ENCODE measurements around the gene PROC.
A peak's percentile ranks its signal among the peaks of the same experiment; 100 is the strongest.
"Not testable (repeated sequence)": the region's sequence is repeated elsewhere in the genome, so short reads cannot be mapped to it uniquely, and the experiment has no call there.

Gene PROC

DNA sequence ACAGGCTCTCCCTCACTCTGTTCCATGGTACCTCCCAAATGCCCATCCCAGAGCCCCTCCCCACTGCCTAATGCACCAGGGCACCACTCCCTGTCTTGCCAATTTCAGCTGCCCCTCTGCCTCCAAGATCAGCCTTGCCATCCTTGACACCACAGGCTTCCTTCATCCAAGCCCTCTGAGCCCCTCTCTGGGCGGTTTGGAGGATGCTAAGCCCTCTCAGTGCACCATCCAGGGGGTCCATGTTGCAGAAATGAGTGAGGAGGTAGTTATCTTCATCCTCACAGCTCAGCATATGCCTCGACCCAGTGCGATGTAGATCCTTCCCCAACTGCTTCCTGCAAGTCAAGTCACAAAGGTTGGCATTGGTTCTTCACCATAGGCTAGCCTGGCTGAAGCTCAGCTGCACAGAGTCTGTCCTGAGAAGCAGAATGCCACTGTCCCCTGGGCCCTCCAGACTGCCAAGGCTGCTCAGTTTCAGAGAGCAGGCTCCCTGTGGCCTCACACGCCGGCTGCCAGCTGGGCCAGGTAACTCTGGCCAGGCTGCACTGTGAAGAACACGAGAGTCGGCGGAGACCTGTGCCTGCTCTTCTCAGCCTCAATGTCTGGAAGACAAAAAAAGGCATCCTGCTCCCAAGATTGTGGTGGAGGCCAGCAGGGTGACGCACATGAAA is 20.5 kb upstream of the PROC start:
- no peak for DNase-seq

DNA sequence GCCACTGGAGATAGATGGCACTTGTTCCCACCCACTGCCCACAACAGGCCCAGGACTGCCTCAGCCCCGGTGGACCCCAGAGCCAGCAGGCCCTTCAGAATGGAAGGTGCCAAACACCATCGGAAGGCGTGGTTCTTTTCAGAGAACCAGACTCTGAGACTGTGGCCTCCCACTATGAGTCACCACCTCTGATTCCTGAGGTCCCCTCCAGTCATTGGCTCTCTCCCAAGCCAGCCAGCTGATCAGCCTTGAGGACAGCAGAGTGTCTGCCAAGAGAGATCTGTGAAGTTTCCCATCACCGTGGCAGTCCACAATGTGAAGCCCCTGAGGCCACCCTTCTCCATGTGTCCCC is 20.0 kb upstream of the PROC start:
- DNase-seq, result peak; percentile 70

DNA sequence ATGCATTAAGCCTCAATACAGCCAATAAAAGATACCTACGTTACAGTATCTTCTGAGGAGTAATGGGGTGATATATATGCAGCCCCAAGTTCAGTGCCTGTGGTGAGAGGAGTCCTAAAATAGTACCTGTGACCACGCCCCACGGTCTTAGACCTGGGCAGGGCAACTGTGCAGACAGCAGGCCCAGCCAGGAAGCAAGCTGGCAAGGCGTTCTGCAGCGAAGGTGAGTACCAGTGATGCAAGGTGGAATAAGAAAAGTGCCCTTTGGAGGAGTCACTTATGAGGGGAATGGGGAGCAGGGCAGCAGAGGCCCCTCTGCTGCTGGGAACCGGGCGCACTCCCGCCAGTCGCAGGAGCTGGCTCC is 17.7 kb upstream of the PROC start:
- no peak for DNase-seq

DNA sequence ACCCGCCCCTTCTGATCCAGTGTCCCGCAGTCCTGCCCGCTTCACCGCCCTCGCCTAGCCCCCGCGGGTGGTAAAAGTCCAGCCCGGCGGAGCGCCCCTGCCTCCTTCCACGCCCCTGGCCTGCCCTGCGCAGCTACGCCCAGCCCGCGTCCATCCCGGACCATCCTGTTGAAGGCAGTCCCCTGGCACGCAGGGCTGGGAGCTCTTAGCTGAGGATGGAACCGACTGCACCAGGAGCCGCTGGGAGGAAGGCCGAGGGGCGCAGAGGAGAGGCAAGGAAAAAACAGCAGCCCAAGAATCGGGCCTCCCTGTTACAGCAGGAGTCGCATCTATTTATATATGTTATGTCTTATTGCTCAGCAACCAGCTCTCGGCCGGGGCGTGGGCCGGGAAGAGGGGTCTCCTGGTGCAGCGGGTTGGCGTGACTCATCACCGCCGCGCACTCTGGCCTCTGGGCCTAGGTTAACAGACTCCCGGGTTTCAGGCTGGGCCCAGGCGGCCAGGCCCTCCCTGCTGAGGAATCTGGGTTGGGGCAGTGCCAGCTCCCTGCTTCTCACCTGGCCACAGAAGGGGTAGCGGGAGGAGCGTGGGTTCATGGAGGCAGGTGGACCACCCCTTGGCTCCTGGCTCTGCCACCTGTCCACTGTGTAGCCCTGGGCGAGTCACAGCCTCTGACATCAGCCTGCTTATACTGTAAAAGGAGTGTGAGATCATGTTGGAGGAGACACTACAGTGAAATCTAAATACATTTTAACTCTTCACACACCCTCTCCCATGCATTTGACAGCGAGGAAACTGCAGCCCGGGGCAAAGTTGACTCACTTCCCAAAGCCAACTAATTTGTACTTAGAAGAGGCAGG is 17.1 kb upstream of the PROC start:
- DNase-seq, result no peak

GRCh38 chr2:127401757-127402695 is 16.2 kb upstream of the PROC start:
- DNase-seq, result no peak

DNA sequence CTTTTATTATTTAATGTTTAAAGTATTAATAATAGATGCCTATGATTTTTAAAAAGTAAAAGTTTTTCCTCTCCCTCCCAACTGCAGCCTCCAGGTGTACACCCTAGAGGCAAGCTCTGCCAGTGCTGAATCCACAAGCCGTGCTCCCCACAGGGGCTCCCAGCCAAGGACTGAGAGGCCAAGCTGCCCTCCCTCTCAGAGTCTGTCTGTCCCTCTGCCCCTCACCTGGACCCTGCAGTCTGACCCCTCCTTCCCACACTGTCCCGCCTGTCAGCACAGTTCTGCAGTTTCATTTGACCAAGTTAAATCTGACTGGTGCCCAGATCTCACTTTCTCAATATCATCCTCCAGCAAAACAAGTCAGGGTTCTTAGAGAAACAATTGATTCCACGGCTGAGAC is 14.8 kb upstream of the PROC start:
- DNase-seq, result no peak

DNA sequence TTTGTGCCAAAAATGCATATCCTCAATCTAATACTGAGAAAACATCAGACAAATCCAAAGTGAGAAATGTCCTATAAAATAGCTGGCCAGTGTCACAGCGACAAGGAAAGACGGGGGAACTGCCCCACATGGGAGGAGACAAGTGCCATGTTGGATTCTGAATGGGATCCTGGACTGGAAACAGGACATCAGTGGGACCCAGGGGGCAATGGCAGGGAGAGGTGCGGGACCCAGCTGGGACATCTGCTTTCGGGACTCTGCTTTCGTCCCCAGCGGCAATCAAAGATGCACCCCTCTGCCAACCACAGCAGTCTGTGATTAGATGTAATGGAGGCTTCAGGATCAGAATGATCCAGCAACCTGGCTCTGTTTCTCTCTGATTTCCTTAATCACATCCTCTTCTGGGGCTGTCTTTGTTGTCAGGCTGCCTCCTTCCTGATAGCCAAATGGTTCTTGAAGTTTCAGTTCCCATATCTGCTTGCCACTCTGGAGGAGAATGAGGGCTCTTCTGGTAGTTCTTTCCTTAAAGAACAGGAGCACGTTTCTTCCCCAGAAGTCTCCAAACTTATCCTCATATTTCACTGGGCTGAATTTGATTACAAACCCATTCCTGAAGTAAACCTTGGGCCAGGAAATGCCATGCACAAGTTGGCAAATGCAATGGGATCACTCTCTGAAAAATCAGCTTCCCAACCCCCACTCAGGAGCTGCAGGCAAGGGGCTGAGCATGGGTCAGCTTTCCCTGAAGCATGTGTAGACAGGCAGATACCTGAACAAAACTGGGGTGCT is 13.6 kb upstream of the PROC start:
- no peak for DNase-seq

DNA sequence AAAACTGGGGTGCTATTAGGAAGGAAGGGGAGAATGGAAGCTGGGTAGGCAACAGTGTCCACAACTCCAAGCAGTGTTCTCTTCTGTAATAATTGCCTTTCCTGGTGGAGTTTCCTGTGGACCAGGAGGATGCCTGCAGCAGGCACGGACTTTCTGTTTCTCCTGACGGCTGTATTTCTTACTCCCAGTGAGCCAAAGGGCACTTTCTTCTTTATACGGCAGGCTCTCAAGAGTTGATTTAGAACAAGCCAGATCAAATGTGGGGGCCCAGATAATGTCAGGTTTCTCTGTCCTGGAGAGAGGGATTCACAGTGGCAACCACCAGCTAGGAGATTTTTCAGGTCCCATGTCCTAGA is 13.0 kb upstream of the PROC start:
- no peak for DNase-seq

GRCh38 chr2:127406454-127406853 is 11.8 kb upstream of the PROC start:
- no peak for DNase-seq

DNA sequence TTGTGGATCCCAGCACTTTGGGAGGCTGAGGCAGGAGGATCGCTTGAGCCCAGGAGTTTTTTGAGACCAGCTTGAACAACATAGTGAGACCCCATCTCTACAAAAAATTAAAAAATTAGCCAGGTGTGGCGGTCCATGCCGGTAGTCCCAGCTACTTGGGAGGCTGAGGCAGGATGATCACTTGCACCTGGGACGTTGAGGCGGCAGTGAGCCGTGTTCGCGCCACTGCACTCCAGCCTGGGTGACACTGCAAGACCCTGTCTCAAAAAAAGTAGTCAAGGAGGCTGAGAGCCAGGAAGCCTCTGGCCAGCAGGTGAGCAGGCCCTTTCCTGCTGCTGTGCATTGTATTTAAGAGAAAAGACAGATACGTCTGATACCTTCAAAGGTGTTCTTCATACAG is 11.1 kb upstream of the PROC start:
- DNase-seq, result no peak

- DNase-seq, result no peak
Measured at GRCh38 chr2:127407661-127408003, 10.6 kb upstream of the PROC start.

GRCh38 chr2:127408004-127408806 is 10.0 kb upstream of the PROC start:
- peak; percentile 88 for DNase-seq

DNA sequence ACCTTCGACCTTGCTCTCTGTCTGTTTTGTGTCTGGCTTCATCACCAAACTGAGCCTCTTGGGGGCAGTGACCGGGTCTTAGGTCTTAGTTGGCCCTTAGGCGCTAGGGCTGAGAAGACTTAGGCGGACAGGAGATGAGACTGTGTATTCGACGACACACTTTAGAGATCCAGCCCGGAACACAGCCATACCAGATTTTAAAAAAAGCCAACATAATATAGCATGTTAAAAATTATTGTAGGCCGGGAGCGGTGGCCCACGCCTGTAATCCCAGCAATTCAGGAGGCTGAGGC is 9.5 kb upstream of the PROC start:
- no peak for DNase-seq

DNA sequence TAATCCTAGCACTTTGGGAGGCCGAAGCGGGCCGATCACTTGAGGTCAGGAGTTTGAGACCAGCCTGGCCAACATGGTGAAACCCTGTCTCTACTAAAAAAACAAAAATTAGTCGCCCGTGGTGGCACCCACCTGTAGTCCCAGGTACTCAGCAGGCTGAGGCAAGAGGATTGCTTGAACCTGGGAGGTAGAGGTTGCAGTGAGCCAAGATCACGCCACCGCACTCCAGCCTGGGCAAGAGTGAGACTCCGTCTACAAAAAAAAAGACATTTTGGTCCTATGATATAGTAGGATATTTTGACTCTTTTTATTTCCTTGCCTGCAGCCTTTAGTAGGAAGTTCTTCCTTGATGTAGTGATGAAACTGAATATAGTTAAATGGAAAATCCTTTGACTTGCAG is 8.5 kb upstream of the PROC start:
- DNase-seq, result not testable (repeated sequence)

GRCh38 chr2:127410871-127411652 is 7.2 kb upstream of the PROC start:
- no peak for DNase-seq

- peak; percentile 64 for DNase-seq
Measured at GRCh38 chr2:127411653-127412369, 6.4 kb upstream of the PROC start.

- DNase-seq, result no peak
Measured at GRCh38 chr2:127413200-127413599, 5.0 kb upstream of the PROC start.

GRCh38 chr2:127413782-127414637 is 4.2 kb upstream of the PROC start:
- no peak for DNase-seq
